HepG2 (cell line): ENCODE data around the gene OR1F1. TPM values are rescaled to one million over a fixed set of nuclear protein-coding genes. Genes with fewer than 3 reads are reported as not detected.
A peak's percentile ranks its signal among the peaks of the same experiment; 100 is the strongest.

Source experiments
- AHR ChIP-seq: IDR thresholded peaks from 2 replicates; pipeline ENCODE4 v1.6.1; 2018; ENCODE audit warnings: missing genetic modification reagents, missing compliant biosample characterization
- CREBL2 ChIP-seq: sonication (generic); formaldehyde crosslinking; IDR thresholded peaks from 2 replicates; pipeline ENCODE4 v1.8.1; 2023; ENCODE audit warnings: missing genetic modification reagents, mild to moderate bottlenecking, borderline replicate concordance
- HBP1 ChIP-seq: IDR thresholded peaks from 2 replicates; pipeline ENCODE4 v1.6.1; 2016; ENCODE audit warnings: low read depth, control low read depth
- HDAC2 ChIP-seq: sonication (generic); formaldehyde crosslinking; IDR thresholded peaks from 2 replicates; pipeline ENCODE4 v1.4.0; 2020; ENCODE audit warnings: missing genetic modification reagents
- HNRNPH1 ChIP-seq: fragments of 200-400 bp; formaldehyde crosslinking; optimal IDR thresholded peaks from 2 replicates; pipeline ENCODE3; 2017; ENCODE audit warnings: mild to moderate bottlenecking, low read depth, low read length
- KLF11 ChIP-seq: IDR thresholded peaks from 2 replicates; pipeline ENCODE4 v1.6.1; 2016; ENCODE audit warnings: missing compliant biosample characterization
- KMT2B ChIP-seq: IDR thresholded peaks from 2 replicates; pipeline ENCODE4 v1.6.1; 2016; ENCODE audit warnings: missing genetic modification reagents, missing compliant biosample characterization
- MAX ChIP-seq: IDR thresholded peaks from 2 replicates; pipeline ENCODE4 v1.6.1; 2012; ENCODE audit warnings: inconsistent platforms
- MAZ ChIP-seq, 2 experiments: sonication (generic) in 1 of 2; formaldehyde crosslinking in 1 of 2; IDR thresholded peaks; 2 replicates each; pipeline versions ENCODE4 v1.5.0 to v1.6.1; 2012 to 2020; ENCODE audit warnings: low read depth in 2 of 2, mild to moderate bottlenecking in 2 of 2, borderline replicate concordance in 1 of 2, improper control_type of control experiment in 1 of 2, low read length in 1 of 2, missing genetic modification reagents in 1 of 2, moderate library complexity in 1 of 2
- REXO4 ChIP-seq: sonication (generic); formaldehyde crosslinking; IDR thresholded peaks from 2 replicates; pipeline ENCODE4 v1.8.0; 2022; ENCODE audit warnings: missing genetic modification reagents, mild to moderate bottlenecking, borderline replicate concordance
- RFX3 ChIP-seq: IDR thresholded peaks from 2 replicates; pipeline ENCODE4 v1.6.1; 2016; ENCODE audit warnings: missing biosample characterization, missing genetic modification reagents
- ZKSCAN5 ChIP-seq: sonication (generic); formaldehyde crosslinking; IDR thresholded peaks from 2 replicates; pipeline ENCODE4 v1.5.1; 2020; ENCODE audit warnings: mild to moderate bottlenecking, missing genetic modification reagents
- ZMYM4 ChIP-seq: sonication (generic); formaldehyde crosslinking; IDR thresholded peaks from 2 replicates; pipeline ENCODE4 v1.8.1; 2023; ENCODE audit warnings: mild to moderate bottlenecking, missing genetic modification reagents
- ZNF331 ChIP-seq: sonication (generic); formaldehyde crosslinking; IDR thresholded peaks from 2 replicates; pipeline ENCODE4 v1.4.0; 2020; ENCODE audit warnings: missing genetic modification reagents
- ZNF614 ChIP-seq: IDR thresholded peaks from 2 replicates; pipeline ENCODE4 v1.6.1; 2018; ENCODE audit warnings: missing biosample characterization, missing genetic modification reagents, inconsistent platforms, borderline replicate concordance
- ZNF792 ChIP-seq: IDR thresholded peaks from 2 replicates; pipeline ENCODE4 v1.6.1; 2016
- ZNF891 ChIP-seq: sonication (generic); formaldehyde crosslinking; IDR thresholded peaks from 2 replicates; pipeline ENCODE4 v1.5.0; 2020; ENCODE audit warnings: mild to moderate bottlenecking, missing genetic modification reagents
- ZSCAN9 ChIP-seq: IDR thresholded peaks from 2 replicates; pipeline ENCODE4 v1.6.1; 2016; ENCODE audit warnings: borderline replicate concordance
- polyA plus RNA-seq, 8 experiments: library from polyadenylated mRNA; depleted of rRNA in 3 of 8; stranded (reverse) in 7 of 8; unstranded in 1 of 8; fragments of >200 nt; fragmentation: Illumina TruSeq in 4 of 8; extraction: Trizol in 4 of 8; gene quantifications; 2 replicates each; pipeline versions ENCODE4 v1.2.1 to v1.2.3, GENCODE V29; 2011 to 2016; ENCODE audit warnings: low read depth in 4 of 8, missing spikeins in 1 of 8, mixed read lengths in 1 of 8; ENCODE audit not compliant: insufficient read depth in 1 of 8
- total RNA-seq, 5 experiments: library from RNA; depleted of rRNA; stranded (reverse); fragments of >200 nt; fragmentation: Illumina TruSeq; extraction: Trizol; gene quantifications; 2 replicates each; pipeline ENCODE4 v1.2.3, GENCODE V29; 2016; ENCODE audit warnings: low read depth in 1 of 5
- TF ChIP-seq, protein P1 (sequence below): sonication (generic); formaldehyde crosslinking; IDR thresholded peaks from 2 replicates; pipeline ENCODE4 v1.4.0; 2020; ENCODE audit warnings: missing genetic modification reagents
- TF ChIP-seq, protein P2 (sequence below): IDR thresholded peaks from 2 replicates; pipeline ENCODE4 v1.6.1; 2016; ENCODE audit warnings: missing compliant biosample characterization, missing genetic modification reagents, borderline replicate concordance
- TF ChIP-seq, protein P3 (sequence below): sonication (generic); formaldehyde crosslinking; conservative IDR thresholded peaks from 2 replicates; pipeline ENCODE4 v1.5.0; 2020; ENCODE audit warnings: missing genetic modification reagents
- TF ChIP-seq, protein P4 (sequence below): sonication (generic); formaldehyde crosslinking; IDR thresholded peaks from 2 replicates; pipeline ENCODE4 v1.8.1; 2023; ENCODE audit warnings: mild to moderate bottlenecking, missing genetic modification reagents

OR1F1 gene
- total and polyA plus RNA-seq, 2 of the 13 experiments (the other 11 are each of a cell fraction or from before 2014, with no cell fraction given), result 0.90 TPM; not detected in 1

- peak; percentile 38; the same call in 1 of the 2 replicates for TF ChIP-seq HBP1 (CRISPR knock-in tag)
- peak; percentile 63 for TF ChIP-seq ZNF792 (CRISPR knock-in tag)
- TF ChIP-seq, protein P1, sequence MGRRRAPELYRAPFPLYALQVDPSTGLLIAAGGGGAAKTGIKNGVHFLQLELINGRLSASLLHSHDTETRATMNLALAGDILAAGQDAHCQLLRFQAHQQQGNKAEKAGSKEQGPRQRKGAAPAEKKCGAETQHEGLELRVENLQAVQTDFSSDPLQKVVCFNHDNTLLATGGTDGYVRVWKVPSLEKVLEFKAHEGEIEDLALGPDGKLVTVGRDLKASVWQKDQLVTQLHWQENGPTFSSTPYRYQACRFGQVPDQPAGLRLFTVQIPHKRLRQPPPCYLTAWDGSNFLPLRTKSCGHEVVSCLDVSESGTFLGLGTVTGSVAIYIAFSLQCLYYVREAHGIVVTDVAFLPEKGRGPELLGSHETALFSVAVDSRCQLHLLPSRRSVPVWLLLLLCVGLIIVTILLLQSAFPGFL (CRISPR knock-in tag), result no peak
- TF ChIP-seq, protein P2, sequence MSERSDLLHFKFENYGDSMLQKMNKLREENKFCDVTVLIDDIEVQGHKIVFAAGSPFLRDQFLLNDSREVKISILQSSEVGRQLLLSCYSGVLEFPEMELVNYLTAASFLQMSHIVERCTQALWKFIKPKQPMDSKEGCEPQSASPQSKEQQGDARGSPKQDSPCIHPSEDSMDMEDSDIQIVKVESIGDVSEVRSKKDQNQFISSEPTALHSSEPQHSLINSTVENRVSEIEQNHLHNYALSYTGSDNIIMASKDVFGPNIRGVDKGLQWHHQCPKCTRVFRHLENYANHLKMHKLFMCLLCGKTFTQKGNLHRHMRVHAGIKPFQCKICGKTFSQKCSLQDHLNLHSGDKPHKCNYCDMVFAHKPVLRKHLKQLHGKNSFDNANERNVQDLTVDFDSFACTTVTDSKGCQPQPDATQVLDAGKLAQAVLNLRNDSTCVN (CRISPR knock-in tag), result peak; percentile 25; the same call in 1 of the 2 replicates
- peak; percentile 69 for TF ChIP-seq ZNF331 (CRISPR knock-in tag)
- TF ChIP-seq ZMYM4 (CRISPR knock-in tag), result peak; percentile 60; the same call in 1 of the 2 replicates
- no peak for TF ChIP-seq REXO4 (CRISPR knock-in tag)
- no peak for TF ChIP-seq ZKSCAN5 (CRISPR knock-in tag)
- no peak for TF ChIP-seq RFX3
- TF ChIP-seq AHR (CRISPR knock-in tag), result peak; percentile 23
- TF ChIP-seq, protein P3, sequence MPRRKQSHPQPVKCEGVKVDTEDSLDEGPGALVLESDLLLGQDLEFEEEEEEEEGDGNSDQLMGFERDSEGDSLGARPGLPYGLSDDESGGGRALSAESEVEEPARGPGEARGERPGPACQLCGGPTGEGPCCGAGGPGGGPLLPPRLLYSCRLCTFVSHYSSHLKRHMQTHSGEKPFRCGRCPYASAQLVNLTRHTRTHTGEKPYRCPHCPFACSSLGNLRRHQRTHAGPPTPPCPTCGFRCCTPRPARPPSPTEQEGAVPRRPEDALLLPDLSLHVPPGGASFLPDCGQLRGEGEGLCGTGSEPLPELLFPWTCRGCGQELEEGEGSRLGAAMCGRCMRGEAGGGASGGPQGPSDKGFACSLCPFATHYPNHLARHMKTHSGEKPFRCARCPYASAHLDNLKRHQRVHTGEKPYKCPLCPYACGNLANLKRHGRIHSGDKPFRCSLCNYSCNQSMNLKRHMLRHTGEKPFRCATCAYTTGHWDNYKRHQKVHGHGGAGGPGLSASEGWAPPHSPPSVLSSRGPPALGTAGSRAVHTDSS (CRISPR knock-in tag), result no peak
- TF ChIP-seq MAX, result 0 out of 2 replicates have a peak, but pooled peaks have one; percentile 2
- TF ChIP-seq ZNF891, result no peak
- TF ChIP-seq ZSCAN9 (CRISPR knock-in tag), result no peak
- no peak for TF ChIP-seq ZNF614
- TF ChIP-seq KLF11, result no peak
- TF ChIP-seq HDAC2 (CRISPR knock-in tag), result peak; percentile 75; the same call in 1 of the 2 replicates
- no peak for TF ChIP-seq MAZ (IDR thresholded peaks at IDR 0.05; ENCODE audit: borderline replicate concordance, low read depth, low read length)
- no peak; the same call in 1 of the 2 replicates for TF ChIP-seq MAZ (CRISPR knock-in tag; IDR thresholded peaks at IDR 0.05; ENCODE audit: low read depth)
- TF ChIP-seq HNRNPH1, result no peak
- no peak; the same call in 1 of the 2 replicates for TF ChIP-seq CREBL2 (CRISPR knock-in tag)
- TF ChIP-seq KMT2B (CRISPR knock-in tag), result no peak; the same call in 1 of the 2 replicates
- TF ChIP-seq, protein P4, sequence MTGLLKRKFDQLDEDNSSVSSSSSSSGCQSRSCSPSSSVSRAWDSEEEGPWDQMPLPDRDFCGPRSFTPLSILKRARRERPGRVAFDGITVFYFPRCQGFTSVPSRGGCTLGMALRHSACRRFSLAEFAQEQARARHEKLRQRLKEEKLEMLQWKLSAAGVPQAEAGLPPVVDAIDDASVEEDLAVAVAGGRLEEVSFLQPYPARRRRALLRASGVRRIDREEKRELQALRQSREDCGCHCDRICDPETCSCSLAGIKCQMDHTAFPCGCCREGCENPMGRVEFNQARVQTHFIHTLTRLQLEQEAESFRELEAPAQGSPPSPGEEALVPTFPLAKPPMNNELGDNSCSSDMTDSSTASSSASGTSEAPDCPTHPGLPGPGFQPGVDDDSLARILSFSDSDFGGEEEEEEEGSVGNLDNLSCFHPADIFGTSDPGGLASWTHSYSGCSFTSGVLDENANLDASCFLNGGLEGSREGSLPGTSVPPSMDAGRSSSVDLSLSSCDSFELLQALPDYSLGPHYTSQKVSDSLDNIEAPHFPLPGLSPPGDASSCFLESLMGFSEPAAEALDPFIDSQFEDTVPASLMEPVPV (CRISPR knock-in tag), result no peak
Measured at GRCh38 chr16:3157229-3158025, 30.6 kb upstream of the OR1F1 start (continued).
